Body of pancreas (tissue), 4 donors: ENCODE data around the gene ADGRL4. TPM values are rescaled to one million over a fixed set of nuclear protein-coding genes. Genes with fewer than 3 reads are reported as not detected.

Experiments
- ATAC-seq: fragments of 150-250 bp; one replicate; pipeline ENCODE4 v1.9.1; 2016
- DNase-seq, 4 donors: peaks; one replicate each; pipeline ENCODE4 v3.0.0-alpha.2; 2019
- H3K27ac ChIP-seq, 4 donors: fragments of 200-600 bp; sonication (generic); 1 replicate in 3 of 4; 2 replicates in 1 of 4; pipeline versions ENCODE4 v1.5.1 to v1.6.1; 2016 to 2019; ENCODE audit warnings: mild to moderate bottlenecking in 1 of 4, mixed read lengths in 1 of 4, moderate library complexity in 1 of 4
- H3K27me3 ChIP-seq, 2 donors: fragments of 200-600 bp; sonication (generic); one replicate each; pipeline ENCODE4 v1.6.0; 2016; ENCODE audit warnings: mild to moderate bottlenecking in 1 of 2
- H3K36me3 ChIP-seq, 2 donors: fragments of 200-600 bp; sonication (generic); replicated peaks in 1 of 2; 2 replicates each; pipeline ENCODE4 v1.5.1; 2016; ENCODE audit warnings: low read depth in 2 of 2; ENCODE audit not compliant: insufficient read depth in 1 of 2
- H3K4me1 ChIP-seq: fragments of 200-600 bp; sonication (generic); one replicate; pipeline ENCODE4 v1.6.0; 2016
- H3K4me3 ChIP-seq, 2 donors: fragments of 200-600 bp; sonication (generic); 1 replicate in 1 of 2; 2 replicates in 1 of 2; pipeline ENCODE4 v1.5.1; 2016 to 2019
- H3K9me3 ChIP-seq, 3 donors: fragments of 200-600 bp; sonication (generic); 1 replicate in 2 of 3; 2 replicates in 1 of 3; pipeline ENCODE4 v1.5.1; 2016
- POLR2A ChIP-seq, 3 donors: fragments of 450-650 bp; IDR thresholded peaks; one replicate each; pipeline ENCODE4 v1.6.1; 2016; ENCODE audit warnings: antibody characterized with exemption in 3 of 3, mild to moderate bottlenecking in 2 of 3
- WGBS, 2 donors: methylation state at CpG; one replicate each; pipeline ENCODE4 v1.1.5; 2017; 5-methylcytosine and 5-hydroxymethylcytosine counted together
- intact Hi-C: fragments of 100-400 bp; cut with DNase I; formaldehyde crosslinking; loops from one replicate; pipeline ENCODE4 v1.15.1; 2023
- total RNA-seq, 2 donors: library from RNA; depleted of rRNA; stranded (reverse); fragments of >200 nt; gene quantifications; one replicate each; pipeline ENCODE4 v1.1.0, GENCODE V29; 2016
- TF ChIP-seq, protein P1 (sequence below), 7 experiments: fragments of 450-650 bp in 4 of 7; fragments of 200-600 bp in 3 of 7; sonication (generic) in 3 of 7; IDR thresholded peaks; one replicate each; pipeline ENCODE4 v1.5.1; 2016 to 2019; ENCODE audit warnings: antibody characterized with exemption in 7 of 7

Gene ADGRL4
- total RNA-seq, 2 donors from 2014 or later, result 4.3 to 6.2 TPM

DNA sequence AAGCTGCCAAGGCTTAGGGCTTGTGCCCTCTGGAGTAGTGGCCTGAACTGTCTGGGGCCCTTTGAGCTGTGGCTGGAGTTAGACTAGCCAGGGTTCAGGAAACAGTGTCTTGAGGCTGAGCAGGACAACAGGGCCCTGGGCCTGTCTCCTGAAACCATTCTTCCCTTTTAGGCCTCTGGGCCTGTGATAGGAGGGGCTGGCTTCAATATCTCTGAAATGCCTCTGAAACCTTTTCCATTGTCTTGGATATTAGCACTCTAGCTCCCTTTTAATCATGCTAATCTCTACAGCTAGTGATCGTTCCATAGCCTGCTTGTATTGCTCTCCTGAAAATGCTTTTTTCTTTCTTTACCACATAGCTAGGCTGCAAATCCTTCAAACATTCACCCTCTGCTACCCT, 135.3 kb downstream of the ADGRL4 start:
- TF ChIP-seq, protein P1, sequence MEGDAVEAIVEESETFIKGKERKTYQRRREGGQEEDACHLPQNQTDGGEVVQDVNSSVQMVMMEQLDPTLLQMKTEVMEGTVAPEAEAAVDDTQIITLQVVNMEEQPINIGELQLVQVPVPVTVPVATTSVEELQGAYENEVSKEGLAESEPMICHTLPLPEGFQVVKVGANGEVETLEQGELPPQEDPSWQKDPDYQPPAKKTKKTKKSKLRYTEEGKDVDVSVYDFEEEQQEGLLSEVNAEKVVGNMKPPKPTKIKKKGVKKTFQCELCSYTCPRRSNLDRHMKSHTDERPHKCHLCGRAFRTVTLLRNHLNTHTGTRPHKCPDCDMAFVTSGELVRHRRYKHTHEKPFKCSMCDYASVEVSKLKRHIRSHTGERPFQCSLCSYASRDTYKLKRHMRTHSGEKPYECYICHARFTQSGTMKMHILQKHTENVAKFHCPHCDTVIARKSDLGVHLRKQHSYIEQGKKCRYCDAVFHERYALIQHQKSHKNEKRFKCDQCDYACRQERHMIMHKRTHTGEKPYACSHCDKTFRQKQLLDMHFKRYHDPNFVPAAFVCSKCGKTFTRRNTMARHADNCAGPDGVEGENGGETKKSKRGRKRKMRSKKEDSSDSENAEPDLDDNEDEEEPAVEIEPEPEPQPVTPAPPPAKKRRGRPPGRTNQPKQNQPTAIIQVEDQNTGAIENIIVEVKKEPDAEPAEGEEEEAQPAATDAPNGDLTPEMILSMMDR (IDR thresholded peaks at IDR 0.05), result no peak
- TF ChIP-seq POLR2A (IDR thresholded peaks at IDR 0.05), result no peak
- Histone ChIP-seq H3K4me3 (no peak overlapping the region), H3K4me1 (no peaks in the 10 kb centered on the region), H3K9me3 (no peaks in the 10 kb centered on the region), H3K36me3 (no peaks in the 10 kb centered on the region), H3K27me3 (no peaks in the 10 kb centered on the region), H3K27ac (no peak overlapping the region)
- no peak for DNase-seq
- 70 to 81% methylated on average over 1 of the region's 1 CpG for WGBS, 2 donors
- ATAC-seq, result no peak
- intact Hi-C loops, result no loop called here

- Histone ChIP-seq H3K36me3 (no peaks in the 10 kb centered on the region), H3K4me3 (no peak overlapping the region), H3K4me1 (no peaks in the 10 kb centered on the region), H3K9me3 (no peaks in the 10 kb centered on the region), H3K27me3 (no peaks in the 10 kb centered on the region), H3K27ac (no peak overlapping the region)
- TF ChIP-seq POLR2A (IDR thresholded peaks at IDR 0.05), result no peak
- TF ChIP-seq, protein P1 (IDR thresholded peaks at IDR 0.05), result no peak
- WGBS, 2 donors, result 58 to 63% methylated on average over 2 of the region's 2 CpGs
- DNase-seq (no peak), ATAC-seq (no peak)
- intact Hi-C loops, result no loop called here
Observed at GRCh38 chr1:78869136-78869535, 137.4 kb downstream of the ADGRL4 start.

DNA sequence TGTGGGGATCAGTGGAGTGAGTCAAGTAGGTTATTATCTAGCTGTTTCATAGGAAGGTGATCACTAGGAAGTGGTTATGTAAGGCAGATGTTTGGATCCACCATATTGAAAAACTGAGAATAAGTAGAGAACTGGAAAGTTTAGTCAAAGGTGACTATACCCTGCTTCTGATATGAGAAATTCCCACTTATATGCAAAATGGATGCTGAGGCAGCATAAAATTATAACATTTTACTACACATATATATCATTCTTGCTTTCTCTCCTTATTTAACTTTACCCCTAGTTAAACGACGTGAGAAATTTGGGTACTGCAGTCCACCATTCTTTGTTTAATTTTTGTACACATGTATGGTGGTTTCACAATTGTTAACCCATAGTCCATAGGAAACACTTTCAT, 142.4 kb downstream of the ADGRL4 start:
- no peaks in the 10 kb centered on the region for H3K36me3 ChIP-seq
- intact Hi-C loops, result no loop called here
- no peaks in the 10 kb centered on the region for H3K9me3 ChIP-seq
- WGBS, 2 donors, result 68 to 72% methylated on average over 2 of the region's 2 CpGs
- no peak for DNase-seq
- no peaks in the 10 kb centered on the region for H3K27me3 ChIP-seq
- no peak for ATAC-seq
- no peak overlapping the region for H3K4me3 ChIP-seq
- no peak overlapping the region for H3K27ac ChIP-seq
- no peaks in the 10 kb centered on the region for H3K4me1 ChIP-seq
- no peak for TF ChIP-seq POLR2A (IDR thresholded peaks at IDR 0.05)
- TF ChIP-seq, protein P1 (IDR thresholded peaks at IDR 0.05), result no peak

GRCh38 chr1:78856096-78856495, 150.4 kb downstream of the ADGRL4 start:
- ATAC-seq (no peak), DNase-seq (no peak)
- Histone ChIP-seq H3K4me1 (no peaks in the 10 kb centered on the region), H3K4me3 (no peak overlapping the region), H3K9me3 (no peaks in the 10 kb centered on the region), H3K27me3 (no peaks in the 10 kb centered on the region), H3K27ac (no peak overlapping the region), H3K36me3 (no peaks in the 10 kb centered on the region)
- intact Hi-C loops, result no loop called here
- 62% methylated on average over 2 of the region's 2 CpGs for WGBS, 2 donors
- TF ChIP-seq, protein P1 (IDR thresholded peaks at IDR 0.05), result no peak

DNA sequence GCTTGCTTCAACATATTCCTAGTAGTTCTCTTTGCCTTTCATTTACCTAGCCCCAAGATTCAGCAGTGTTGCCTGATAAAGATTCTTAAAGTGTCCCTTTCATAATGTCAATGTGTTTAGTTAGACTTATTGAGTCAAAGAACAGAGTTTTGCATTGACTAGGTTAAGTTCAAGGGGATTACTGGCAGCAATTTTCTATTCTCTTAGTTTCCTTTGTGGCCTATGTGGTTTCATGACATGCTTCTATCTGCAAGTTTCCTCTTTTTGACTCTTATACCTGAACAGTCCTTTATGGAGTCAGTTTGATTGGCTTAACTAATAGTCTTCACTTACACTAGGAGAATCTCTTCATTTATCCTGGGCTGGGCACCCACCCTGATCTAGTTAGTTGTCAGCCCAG, 151.3 kb downstream of the ADGRL4 start:
- Histone ChIP-seq H3K9me3 (no peaks in the 10 kb centered on the region), H3K4me1 (no peaks in the 10 kb centered on the region), H3K27me3 (no peaks in the 10 kb centered on the region), H3K4me3 (no peak overlapping the region), H3K36me3 (no peaks in the 10 kb centered on the region), H3K27ac (no peak overlapping the region)
- DNase-seq (no peak), ATAC-seq (no peak)
- intact Hi-C loops, result no loop called here
- no peak for TF ChIP-seq POLR2A (IDR thresholded peaks at IDR 0.05)
- TF ChIP-seq, protein P1 (IDR thresholded peaks at IDR 0.05), result no peak
